ENCODE measurements around the gene RNF144A. TPM values are rescaled to one million over a fixed set of nuclear protein-coding genes. Genes with fewer than 3 reads are reported as not detected.
A peak's percentile ranks its signal among the peaks of the same experiment; 100 is the strongest.

The RNF144A gene
- total and polyA plus RNA-seq, 2 of the 13 experiments (the other 11 are each of a cell fraction or from before 2014, with no cell fraction given): 13.9 to 16.5 TPM

DNA sequence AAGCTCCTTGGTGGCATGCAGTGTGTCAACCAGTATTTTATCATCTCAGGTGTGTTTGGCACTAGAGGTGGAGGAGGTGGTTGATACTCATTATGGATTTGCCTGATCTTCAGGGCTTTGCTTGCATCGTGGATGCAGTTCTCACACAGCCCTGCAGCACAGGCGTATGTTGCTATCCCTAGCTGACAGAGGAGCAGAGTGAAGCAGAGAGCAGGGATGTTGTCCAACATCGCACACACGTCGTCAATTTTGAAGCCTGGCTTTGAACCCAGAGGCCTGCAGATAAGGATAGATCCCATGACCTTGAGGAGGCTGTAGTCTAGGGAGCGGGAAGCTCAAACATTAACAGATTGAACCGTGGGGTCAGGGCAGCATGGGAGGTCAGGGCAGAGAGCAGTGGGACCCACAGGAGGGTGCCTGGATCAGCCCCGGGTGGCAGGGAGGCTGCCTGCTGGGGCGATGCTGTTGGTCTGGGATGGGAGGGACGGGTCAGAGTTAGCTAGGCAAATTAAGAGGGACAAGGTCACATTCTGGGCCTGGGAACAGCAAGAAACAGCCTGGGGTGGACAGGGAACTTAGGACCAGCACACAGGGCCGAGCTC lies 4.2 kb downstream of the RNF144A start (continued):
- no peak for TF ChIP-seq EED (CRISPR knock-in tag; IDR thresholded peaks at IDR 0.05)
- TF ChIP-seq ZNF431 (CRISPR knock-in tag; IDR thresholded peaks at IDR 0.05; ENCODE audit: borderline replicate concordance, low read depth): peak; percentile 58; the same call in 1 of the 2 replicates
- TF ChIP-seq TRIM24 (CRISPR knock-in tag; IDR thresholded peaks at IDR 0.05): no peak
- no peak for TF ChIP-seq IRX3 (CRISPR knock-in tag; IDR thresholded peaks at IDR 0.05; ENCODE audit: borderline replicate concordance, low read depth)
- TF ChIP-seq, protein P1, sequence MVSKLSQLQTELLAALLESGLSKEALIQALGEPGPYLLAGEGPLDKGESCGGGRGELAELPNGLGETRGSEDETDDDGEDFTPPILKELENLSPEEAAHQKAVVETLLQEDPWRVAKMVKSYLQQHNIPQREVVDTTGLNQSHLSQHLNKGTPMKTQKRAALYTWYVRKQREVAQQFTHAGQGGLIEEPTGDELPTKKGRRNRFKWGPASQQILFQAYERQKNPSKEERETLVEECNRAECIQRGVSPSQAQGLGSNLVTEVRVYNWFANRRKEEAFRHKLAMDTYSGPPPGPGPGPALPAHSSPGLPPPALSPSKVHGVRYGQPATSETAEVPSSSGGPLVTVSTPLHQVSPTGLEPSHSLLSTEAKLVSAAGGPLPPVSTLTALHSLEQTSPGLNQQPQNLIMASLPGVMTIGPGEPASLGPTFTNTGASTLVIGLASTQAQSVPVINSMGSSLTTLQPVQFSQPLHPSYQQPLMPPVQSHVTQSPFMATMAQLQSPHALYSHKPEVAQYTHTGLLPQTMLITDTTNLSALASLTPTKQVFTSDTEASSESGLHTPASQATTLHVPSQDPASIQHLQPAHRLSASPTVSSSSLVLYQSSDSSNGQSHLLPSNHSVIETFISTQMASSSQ (IDR thresholded peaks at IDR 0.05; ENCODE audit: low read depth): peak; percentile 83
- TF ChIP-seq, protein P1 (CRISPR knock-in tag; IDR thresholded peaks at IDR 0.05; ENCODE audit: borderline replicate concordance): peak; percentile 99
- TF ChIP-seq FOXO1 (CRISPR knock-in tag; IDR thresholded peaks at IDR 0.05): peak; percentile 95
- TF ChIP-seq ZFYVE20 (CRISPR knock-in tag; IDR thresholded peaks at IDR 0.05; ENCODE audit: borderline replicate concordance, low read depth): no peak
- TF ChIP-seq, protein P2, sequence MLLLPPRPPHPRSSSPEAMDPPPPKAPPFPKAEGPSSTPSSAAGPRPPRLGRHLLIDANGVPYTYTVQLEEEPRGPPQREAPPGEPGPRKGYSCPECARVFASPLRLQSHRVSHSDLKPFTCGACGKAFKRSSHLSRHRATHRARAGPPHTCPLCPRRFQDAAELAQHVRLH (CRISPR knock-in tag; IDR thresholded peaks at IDR 0.05; ENCODE audit: borderline replicate concordance, low read depth): no peak
- no peak for TF ChIP-seq ZNF678 (CRISPR knock-in tag; IDR thresholded peaks at IDR 0.05)
- TF ChIP-seq ZBTB20 (CRISPR knock-in tag; IDR thresholded peaks at IDR 0.05; ENCODE audit: borderline replicate concordance, low read depth): peak; percentile 85; the same call in 1 of the 2 replicates
- TF ChIP-seq ZNF557 (CRISPR knock-in tag; IDR thresholded peaks at IDR 0.05): no peak
- TF ChIP-seq BCL6 (CRISPR knock-in tag; IDR thresholded peaks at IDR 0.05): peak; percentile 99
- no peak for TF ChIP-seq ZNF160 (CRISPR knock-in tag; IDR thresholded peaks at IDR 0.05)
- peak; percentile 97 for TF ChIP-seq BORCS8-MEF2B (CRISPR knock-in tag; IDR thresholded peaks at IDR 0.05)
- TF ChIP-seq, protein P3, sequence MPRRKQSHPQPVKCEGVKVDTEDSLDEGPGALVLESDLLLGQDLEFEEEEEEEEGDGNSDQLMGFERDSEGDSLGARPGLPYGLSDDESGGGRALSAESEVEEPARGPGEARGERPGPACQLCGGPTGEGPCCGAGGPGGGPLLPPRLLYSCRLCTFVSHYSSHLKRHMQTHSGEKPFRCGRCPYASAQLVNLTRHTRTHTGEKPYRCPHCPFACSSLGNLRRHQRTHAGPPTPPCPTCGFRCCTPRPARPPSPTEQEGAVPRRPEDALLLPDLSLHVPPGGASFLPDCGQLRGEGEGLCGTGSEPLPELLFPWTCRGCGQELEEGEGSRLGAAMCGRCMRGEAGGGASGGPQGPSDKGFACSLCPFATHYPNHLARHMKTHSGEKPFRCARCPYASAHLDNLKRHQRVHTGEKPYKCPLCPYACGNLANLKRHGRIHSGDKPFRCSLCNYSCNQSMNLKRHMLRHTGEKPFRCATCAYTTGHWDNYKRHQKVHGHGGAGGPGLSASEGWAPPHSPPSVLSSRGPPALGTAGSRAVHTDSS (CRISPR knock-in tag; conservative IDR thresholded peaks at IDR 0.05): no peak
- no peak for TF ChIP-seq NFATC3 (CRISPR knock-in tag; IDR thresholded peaks at IDR 0.05)
- TF ChIP-seq, protein P4, sequence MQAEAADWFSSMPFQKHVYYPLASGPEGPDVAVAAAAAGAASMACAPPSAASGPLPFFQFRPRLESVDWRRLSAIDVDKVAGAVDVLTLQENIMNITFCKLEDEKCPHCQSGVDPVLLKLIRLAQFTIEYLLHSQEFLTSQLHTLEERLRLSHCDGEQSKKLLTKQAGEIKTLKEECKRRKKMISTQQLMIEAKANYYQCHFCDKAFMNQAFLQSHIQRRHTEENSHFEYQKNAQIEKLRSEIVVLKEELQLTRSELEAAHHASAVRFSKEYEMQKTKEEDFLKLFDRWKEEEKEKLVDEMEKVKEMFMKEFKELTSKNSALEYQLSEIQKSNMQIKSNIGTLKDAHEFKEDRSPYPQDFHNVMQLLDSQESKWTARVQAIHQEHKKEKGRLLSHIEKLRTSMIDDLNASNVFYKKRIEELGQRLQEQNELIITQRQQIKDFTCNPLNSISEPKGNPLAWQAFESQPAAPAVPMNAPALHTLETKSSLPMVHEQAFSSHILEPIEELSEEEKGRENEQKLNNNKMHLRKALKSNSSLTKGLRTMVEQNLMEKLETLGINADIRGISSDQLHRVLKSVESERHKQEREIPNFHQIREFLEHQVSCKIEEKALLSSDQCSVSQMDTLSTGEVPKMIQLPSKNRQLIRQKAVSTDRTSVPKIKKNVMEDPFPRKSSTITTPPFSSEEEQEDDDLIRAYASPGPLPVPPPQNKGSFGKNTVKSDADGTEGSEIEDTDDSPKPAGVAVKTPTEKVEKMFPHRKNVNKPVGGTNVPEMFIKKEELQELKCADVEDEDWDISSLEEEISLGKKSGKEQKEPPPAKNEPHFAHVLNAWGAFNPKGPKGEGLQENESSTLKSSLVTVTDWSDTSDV (CRISPR knock-in tag; IDR thresholded peaks at IDR 0.05): no peak
- TF ChIP-seq ZKSCAN5 (CRISPR knock-in tag; IDR thresholded peaks at IDR 0.05): no peak
- peak; percentile 81; the same call in 1 of the 2 replicates for TF ChIP-seq ZNF547 (CRISPR knock-in tag; IDR thresholded peaks at IDR 0.05)

Data from HepG2 (cell line).